Activated naive CD8-positive, alpha-beta T cell treated with anti-CD3 and anti-CD28 coated beads for 36 hours (primary cell): ENCODE results near the gene TMCC3. TPM values are rescaled to one million over a fixed set of nuclear protein-coding genes. Genes with fewer than 3 reads are reported as not detected.
"Not testable (repeated sequence)": the region's sequence is repeated elsewhere in the genome, so short reads cannot be mapped to it uniquely, and the experiment has no call there.

Experiments
- DNase-seq: peaks from one replicate; pipeline ENCODE4 v3.0.0; 2021
- H3K27ac Mint-ChIP-seq: one replicate; pipeline ENCODE4 v1.8.0; 2022; ENCODE audit warnings: mild to moderate bottlenecking, moderate library complexity, mixed read lengths
- H3K27me3 Mint-ChIP-seq: one replicate; pipeline ENCODE4 v1.8.0; 2022; ENCODE audit warnings: mild to moderate bottlenecking, mixed read lengths
- H3K36me3 Mint-ChIP-seq: one replicate; pipeline ENCODE4 v1.8.0; 2021; ENCODE audit warnings: mild to moderate bottlenecking, mixed read lengths
- H3K4me1 Mint-ChIP-seq: one replicate; pipeline ENCODE4 v1.8.0; 2021; ENCODE audit warnings: mixed read lengths
- H3K4me3 Mint-ChIP-seq: one replicate; pipeline ENCODE4 v1.8.0; 2022; ENCODE audit warnings: mild to moderate bottlenecking, moderate library complexity, mixed read lengths
- H3K9me3 Mint-ChIP-seq: one replicate; pipeline ENCODE4 v1.8.0; 2022; ENCODE audit warnings: mixed read lengths
- total RNA-seq, 2 experiments: library from RNA; stranded (reverse); gene quantifications; one replicate each; pipeline ENCODE4 v1.2.3, GENCODE V29; 2021

Gene TMCC3, protein sequence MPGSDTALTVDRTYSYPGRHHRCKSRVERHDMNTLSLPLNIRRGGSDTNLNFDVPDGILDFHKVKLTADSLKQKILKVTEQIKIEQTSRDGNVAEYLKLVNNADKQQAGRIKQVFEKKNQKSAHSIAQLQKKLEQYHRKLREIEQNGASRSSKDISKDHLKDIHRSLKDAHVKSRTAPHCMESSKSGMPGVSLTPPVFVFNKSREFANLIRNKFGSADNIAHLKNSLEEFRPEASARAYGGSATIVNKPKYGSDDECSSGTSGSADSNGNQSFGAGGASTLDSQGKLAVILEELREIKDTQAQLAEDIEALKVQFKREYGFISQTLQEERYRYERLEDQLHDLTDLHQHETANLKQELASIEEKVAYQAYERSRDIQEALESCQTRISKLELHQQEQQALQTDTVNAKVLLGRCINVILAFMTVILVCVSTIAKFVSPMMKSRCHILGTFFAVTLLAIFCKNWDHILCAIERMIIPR
- under 1 TPM; 0.10 to 0.19 TPM for total RNA-seq

DNA sequence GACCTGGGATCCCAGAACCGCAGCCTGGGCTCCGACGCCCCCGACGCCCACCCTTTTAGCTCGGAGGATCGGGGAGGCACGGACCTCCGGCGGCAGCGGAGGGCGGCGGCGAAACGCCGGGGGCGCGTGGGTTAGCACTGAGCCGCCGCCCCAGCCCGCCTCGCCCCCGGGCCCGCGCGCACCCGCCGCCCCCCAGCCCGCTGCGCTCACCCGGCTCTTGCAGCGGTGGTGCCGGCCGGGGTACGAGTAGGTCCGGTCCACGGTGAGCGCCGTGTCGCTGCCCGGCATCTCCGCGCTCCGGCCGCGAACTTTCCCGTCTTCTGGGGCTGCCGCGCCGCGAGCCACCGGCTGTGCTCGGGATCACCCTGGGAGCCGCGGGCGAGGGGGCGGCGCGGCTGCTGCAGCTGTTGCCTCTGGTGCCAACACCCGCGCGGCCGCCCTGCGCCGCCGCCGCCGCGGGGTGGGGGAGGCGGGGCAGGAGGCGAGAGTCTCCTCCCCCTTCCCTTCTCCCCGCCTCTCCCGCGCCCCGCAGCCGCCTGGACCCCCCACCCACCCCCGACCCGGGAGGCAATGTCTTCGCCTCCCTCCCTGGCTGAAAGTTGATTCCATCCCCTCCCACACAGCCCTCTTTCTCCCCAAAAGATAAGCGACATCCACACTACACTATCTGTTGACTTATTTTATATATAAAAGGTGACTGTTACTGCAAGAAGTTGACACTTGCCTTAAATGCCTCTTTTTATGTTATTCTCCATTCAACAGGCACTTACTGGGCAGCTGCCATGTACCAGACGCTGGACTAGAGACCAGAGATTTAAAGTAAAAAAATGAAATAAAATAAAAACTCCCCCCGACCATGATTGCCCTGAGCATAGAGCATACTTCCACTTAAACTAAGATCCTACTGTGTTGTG, at the start of gene TMCC3:
TSS of gene TMCC3 (minus strand) at position 415 of the 914 bp plus-strand sequence. CDS start at position 288, 127 bp downstream.
- H3K27ac Mint-ChIP-seq: no peak within 1 kb of the TSS

DNA sequence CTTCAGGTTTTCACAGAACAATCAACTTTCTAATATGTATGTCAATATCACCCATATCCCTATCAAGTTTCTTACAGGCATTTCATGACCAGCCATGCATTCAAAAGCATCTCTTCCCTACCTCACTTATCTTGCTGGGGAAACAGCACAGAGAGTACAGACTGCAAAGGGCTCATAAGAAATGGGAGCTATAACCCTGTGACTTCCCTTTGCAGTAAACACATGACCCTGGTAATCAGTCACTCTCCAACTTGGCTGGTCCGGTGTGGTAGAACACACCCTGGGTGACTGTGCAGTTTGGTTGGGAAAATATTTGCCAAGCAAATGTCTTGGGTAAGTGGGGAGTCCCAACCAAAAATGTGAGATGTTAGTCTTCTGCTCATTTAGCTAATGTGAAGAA, 49.4 kb upstream of the TMCC3 start:
- Mint-ChIP-seq H3K4me3 (no peak overlapping the region), H3K27ac (no peak overlapping the region), H3K4me1 (no peaks in the 10 kb centered on the region)

More for the DNA sequence above, at the start of gene TMCC3:
- peaks cover 10% of the 10 kb centered on the region for H3K4me1 Mint-ChIP-seq
- DNase-seq: peak; percentile 22
- H3K36me3 Mint-ChIP-seq: no peaks in the 10 kb centered on the region
- H3K27me3 Mint-ChIP-seq: peaks cover 66% of the 10 kb centered on the region
- no peaks in the 10 kb centered on the region for H3K9me3 Mint-ChIP-seq
- H3K4me3 Mint-ChIP-seq: peak within 1 kb of the TSS; percentile 74

DNA sequence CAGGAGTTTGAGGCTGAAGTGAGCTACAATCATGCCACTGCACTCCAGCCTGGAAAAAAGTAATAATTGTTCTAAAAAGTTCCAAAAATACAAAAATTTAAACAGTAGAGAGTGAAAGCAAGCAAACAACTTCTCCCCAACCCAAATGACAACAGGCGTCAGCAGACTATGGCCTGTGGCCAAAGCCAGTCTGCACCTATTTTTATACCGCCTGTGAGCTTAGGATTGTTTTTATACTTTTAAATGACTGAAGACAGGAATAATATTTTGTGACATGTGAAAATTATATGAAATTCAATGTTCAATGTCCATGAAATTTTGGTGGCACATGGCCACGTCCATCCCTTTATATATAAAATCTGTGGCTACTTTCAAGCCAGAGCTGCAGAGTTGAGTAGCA, 48.2 kb upstream of the TMCC3 start:
- Mint-ChIP-seq H3K27me3 (no peaks in the 10 kb centered on the region), H3K4me3 (no peak overlapping the region), H3K4me1 (no peaks in the 10 kb centered on the region), H3K36me3 (peaks cover 3% of the 10 kb centered on the region), H3K27ac (no peak overlapping the region), H3K9me3 (no peaks in the 10 kb centered on the region)
- no peak for DNase-seq

More for the DNA sequence above, 49.4 kb upstream of the TMCC3 start:
- H3K27me3 Mint-ChIP-seq: no peaks in the 10 kb centered on the region
- H3K9me3 Mint-ChIP-seq: no peaks in the 10 kb centered on the region
- no peak for DNase-seq
- peaks cover 3% of the 10 kb centered on the region for H3K36me3 Mint-ChIP-seq

DNA sequence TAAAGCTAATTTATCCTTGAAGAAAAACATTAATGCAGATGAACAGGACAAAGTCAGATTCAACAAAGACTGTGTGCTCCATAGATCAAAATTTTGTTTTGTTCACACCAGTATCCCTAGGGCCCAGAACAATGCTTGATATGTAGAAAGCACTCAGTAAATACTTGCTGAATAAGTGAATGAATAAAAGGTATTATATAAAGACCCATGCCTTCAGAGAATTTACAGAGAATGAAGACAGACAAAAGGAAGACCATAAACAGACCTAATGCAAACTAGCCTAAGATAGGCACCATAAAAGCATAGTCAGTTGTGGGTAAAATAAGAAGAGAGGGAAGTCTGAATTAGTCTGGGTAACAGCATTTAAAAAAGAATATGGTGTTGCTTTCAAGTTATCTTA, 47.3 kb upstream of the TMCC3 start:
- no peak overlapping the region for H3K27ac Mint-ChIP-seq
- H3K36me3 Mint-ChIP-seq: peaks cover 3% of the 10 kb centered on the region
- H3K9me3 Mint-ChIP-seq: peaks cover 3% of the 10 kb centered on the region
- DNase-seq: no peak
- no peaks in the 10 kb centered on the region for H3K4me1 Mint-ChIP-seq
- no peaks in the 10 kb centered on the region for H3K27me3 Mint-ChIP-seq
- no peak overlapping the region for H3K4me3 Mint-ChIP-seq

DNA sequence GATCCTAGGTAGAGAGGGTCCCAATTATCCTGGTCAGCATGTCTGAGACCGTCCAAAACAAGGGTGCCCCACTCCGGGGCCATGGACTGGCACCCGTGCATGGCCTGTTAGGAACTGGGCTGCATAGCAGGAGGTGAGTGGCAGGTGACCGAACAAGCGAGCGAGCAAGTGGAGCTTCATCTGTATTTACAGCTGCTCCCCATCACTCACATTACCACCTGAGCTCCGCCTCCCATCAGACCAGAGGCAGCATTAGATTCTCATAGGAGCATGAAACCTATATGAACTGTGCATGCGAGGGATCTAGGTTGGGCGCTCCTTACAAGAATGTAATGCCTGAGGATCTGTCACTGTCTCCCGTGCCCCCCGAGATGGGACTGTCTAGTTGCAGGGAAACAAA, 44.4 kb upstream of the TMCC3 start:
- DNase-seq: no peak
- no peak overlapping the region for H3K27ac Mint-ChIP-seq
- H3K27me3 Mint-ChIP-seq: no peaks in the 10 kb centered on the region
- peaks cover 3% of the 10 kb centered on the region for H3K4me1 Mint-ChIP-seq
- peaks cover 3% of the 10 kb centered on the region for H3K36me3 Mint-ChIP-seq
- no peak overlapping the region for H3K4me3 Mint-ChIP-seq
- H3K9me3 Mint-ChIP-seq: peaks cover 3% of the 10 kb centered on the region

DNA sequence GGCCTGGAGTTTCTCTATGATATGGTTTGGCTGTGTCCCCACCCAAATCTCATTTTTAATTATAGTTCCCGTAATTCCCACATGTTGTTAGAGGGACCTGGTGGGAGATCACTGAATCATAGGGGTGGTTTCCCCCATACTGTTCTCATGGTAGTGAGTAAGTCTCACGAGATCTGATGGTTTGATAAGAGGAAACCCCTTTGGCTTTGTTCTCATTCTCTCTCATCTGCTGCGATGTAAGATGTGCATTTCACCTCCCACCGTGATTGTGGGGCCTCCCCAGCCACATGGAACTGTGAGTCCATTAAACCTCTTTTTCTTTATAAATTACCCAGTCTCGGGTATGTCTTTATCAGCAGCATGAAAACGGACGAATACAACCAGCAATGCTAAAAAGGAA, 42.5 kb upstream of the TMCC3 start:
- H3K36me3 Mint-ChIP-seq, H3K4me1 Mint-ChIP-seq, H3K4me3 Mint-ChIP-seq, DNase-seq, H3K27me3 Mint-ChIP-seq, H3K27ac Mint-ChIP-seq, H3K9me3 Mint-ChIP-seq: not testable (repeated sequence)

DNA sequence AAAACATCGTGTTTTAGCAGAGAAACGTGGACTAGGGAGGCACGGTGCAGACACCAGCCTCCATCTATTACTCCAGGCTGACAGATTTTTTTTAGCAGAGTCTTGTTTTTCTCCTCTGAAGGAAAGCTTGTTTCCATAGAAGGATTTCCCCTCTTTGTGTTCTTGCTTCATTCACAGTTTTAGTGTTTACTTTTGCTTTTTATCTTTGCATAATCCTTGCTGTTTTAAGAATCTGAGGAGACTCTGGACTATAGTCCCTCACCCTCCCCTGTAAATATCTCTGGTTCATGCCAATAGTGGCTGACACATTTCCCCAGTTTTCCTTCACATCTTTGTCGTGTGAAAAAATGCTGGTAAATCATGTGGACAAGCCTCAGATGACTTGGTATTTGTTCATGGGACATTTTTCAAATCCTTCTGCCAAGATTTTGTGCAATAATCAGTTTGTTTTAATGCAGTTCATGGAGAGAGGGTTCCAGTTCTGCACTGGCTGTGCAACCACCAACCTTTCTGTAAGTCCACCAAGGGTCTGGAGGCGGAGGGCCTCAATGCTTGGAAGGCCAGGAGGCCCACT, 39.9 kb upstream of the TMCC3 start:
- DNase-seq: no peak
- Mint-ChIP-seq H3K27ac (no peak overlapping the region), H3K4me1 (peaks cover 3% of the 10 kb centered on the region), H3K27me3 (no peaks in the 10 kb centered on the region), H3K9me3 (peaks cover 3% of the 10 kb centered on the region), H3K4me3 (no peak overlapping the region), H3K36me3 (no peaks in the 10 kb centered on the region)

DNA sequence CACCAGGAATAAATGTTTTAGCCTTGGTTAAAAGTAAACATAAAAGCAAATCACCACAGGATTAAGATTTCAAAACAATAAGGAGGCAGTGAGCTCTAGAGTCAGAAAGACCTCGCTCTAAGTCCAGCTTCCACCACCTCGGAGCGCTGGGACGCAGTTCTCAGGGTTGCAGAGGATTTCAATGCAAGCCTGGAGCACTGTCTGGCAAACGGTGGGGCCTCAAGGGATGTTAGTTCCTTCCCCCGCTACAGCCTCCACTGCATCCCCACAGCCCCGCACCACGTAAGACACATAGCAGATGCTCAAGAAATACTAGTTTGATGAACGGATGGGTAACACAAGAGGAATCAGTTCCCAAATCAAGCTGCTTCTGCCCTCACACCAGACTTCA, 39.3 kb upstream of the TMCC3 start:
- Mint-ChIP-seq H3K36me3 (no peaks in the 10 kb centered on the region), H3K4me1 (peaks cover 3% of the 10 kb centered on the region), H3K27ac (no peak overlapping the region), H3K4me3 (no peak overlapping the region), H3K9me3 (peaks cover 3% of the 10 kb centered on the region), H3K27me3 (no peaks in the 10 kb centered on the region)
- DNase-seq: no peak

DNA sequence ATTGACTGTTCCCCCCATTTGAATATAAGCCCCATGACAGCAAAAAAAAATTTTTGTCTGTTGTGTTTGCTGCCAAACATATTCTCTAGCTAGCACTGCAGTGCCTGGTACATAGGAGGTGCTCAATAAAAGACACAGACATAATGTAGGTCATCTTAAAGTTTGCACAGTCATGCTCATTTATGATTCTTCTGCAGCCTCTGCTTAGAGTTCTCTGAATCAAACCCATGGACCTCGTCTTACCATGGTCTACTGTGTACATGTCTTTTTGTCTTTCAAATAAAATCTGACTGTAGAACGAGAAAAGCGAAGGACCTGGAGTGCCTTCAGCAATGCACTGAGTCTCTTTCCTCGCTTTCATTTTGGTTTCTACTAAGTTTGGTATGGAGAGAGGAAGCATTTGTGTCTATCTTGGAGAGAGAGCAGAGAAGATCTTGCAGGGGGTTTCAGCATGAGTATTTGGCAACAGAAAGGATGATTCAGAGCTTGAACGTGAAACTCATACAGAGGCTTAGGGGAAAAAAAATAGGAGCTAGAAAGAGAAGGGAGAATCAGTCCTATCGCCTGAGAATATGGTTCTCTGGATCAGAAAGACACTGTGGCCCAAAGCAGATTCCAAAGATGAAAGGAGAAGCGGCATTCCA, 38.8 kb upstream of the TMCC3 start:
- Mint-ChIP-seq H3K36me3 (no peaks in the 10 kb centered on the region), H3K27ac (no peak overlapping the region), H3K9me3 (peaks cover 3% of the 10 kb centered on the region), H3K27me3 (no peaks in the 10 kb centered on the region), H3K4me3 (no peak overlapping the region), H3K4me1 (peaks cover 3% of the 10 kb centered on the region)
- DNase-seq: no peak

DNA sequence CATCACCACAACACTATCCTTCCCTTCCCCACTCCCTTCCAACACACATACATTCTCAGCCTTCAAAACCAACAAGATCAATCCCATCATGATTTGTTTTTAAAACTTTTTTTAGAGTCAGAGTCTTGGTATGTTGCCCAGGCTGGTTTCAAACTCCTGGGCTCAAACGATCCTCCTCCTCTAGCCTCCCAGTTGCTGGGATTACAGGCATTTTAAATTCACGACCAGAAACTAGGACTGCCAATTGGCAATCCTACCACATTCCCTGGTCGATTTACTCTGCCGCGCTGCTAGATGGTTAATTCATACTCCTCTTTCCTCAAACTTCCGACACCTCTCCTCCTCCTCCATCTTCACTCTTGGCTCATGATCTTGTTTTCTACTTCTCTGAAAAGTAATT, 37.5 kb upstream of the TMCC3 start:
- Mint-ChIP-seq H3K9me3 (peaks cover under 1% of the 10 kb centered on the region), H3K4me1 (peaks cover 3% of the 10 kb centered on the region), H3K27ac (no peak overlapping the region), H3K36me3 (no peaks in the 10 kb centered on the region), H3K4me3 (no peak overlapping the region), H3K27me3 (no peaks in the 10 kb centered on the region)
- no peak for DNase-seq

DNA sequence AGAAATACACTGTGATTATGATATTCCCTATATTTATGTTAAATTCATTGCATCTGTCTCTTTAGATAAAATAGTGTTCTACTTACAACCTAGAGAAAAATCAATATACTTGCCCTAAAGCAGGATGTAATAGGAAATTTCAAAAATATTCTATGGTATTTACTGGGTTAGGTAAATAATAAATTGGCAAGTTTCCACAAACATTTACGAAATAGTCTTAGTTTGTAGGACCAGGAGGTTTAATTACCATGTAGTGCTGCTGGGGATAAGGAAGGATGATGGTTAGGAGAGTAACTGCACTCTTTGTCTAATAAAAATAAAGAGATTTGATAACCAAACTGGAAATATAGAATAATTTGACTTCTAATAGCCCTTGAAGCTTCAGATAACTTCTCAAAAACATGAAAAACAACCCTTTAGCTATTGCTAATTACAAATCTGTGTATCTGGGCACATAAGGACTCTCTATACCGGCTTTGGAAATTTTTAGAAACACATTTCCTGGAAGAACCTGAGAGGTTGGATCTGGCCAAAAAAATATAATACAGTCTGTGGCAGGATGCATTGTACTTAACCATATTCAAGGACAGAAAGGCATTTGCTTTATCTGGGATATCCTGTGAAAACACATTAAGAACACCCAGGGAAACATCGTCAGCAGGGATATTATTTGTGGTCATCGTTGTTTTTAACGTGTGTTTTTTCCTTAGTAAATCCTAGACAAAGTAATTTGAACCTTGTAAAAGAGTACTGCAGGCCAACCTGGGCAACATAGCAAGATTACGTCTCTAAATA, 36.7 kb upstream of the TMCC3 start:
- H3K9me3 Mint-ChIP-seq: no peaks in the 10 kb centered on the region
- H3K27me3 Mint-ChIP-seq: no peaks in the 10 kb centered on the region
- no peaks in the 10 kb centered on the region for H3K36me3 Mint-ChIP-seq
- no peak overlapping the region for H3K4me3 Mint-ChIP-seq
- peaks cover 3% of the 10 kb centered on the region for H3K4me1 Mint-ChIP-seq
- DNase-seq: no peak
- no peak overlapping the region for H3K27ac Mint-ChIP-seq

DNA sequence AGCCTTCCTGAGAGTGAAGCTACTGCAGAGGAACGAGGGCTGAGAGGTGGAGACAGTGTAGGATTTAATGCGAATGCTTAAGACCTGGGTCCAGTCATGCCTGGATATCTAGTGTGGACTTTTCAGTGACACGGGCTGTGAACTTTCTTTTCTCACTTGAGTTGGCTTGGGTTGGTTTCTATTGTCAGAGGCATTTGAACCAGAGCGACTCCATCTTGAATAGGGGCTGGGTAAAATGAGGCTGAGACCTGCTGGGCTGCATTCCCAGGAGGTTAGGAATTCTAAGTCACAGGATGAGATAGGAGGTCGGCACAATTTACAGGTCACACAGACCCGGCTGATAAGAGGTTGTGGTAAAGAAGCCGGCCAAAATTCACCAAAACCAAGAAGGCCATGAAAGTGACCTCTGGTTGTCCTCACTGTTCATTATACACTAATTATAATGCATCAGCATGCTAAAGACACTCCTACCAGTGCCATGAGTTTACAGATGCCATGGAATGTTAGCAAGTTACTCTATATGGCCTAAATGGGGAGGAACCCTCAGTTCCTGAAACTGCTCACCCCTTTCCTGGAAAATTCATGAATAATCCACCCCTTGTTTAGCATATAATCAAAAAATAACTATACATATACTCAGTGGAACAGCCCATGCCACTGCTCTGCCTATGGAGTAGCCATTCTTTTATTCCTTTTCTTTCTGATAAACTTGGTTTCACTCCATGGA, 34.2 kb upstream of the TMCC3 start:
- Mint-ChIP-seq H3K27ac (no peak overlapping the region), H3K4me1 (no peaks in the 10 kb centered on the region), H3K36me3 (no peaks in the 10 kb centered on the region), H3K9me3 (no peaks in the 10 kb centered on the region), H3K4me3 (no peak overlapping the region), H3K27me3 (peaks cover 5% of the 10 kb centered on the region)
- no peak for DNase-seq

DNA sequence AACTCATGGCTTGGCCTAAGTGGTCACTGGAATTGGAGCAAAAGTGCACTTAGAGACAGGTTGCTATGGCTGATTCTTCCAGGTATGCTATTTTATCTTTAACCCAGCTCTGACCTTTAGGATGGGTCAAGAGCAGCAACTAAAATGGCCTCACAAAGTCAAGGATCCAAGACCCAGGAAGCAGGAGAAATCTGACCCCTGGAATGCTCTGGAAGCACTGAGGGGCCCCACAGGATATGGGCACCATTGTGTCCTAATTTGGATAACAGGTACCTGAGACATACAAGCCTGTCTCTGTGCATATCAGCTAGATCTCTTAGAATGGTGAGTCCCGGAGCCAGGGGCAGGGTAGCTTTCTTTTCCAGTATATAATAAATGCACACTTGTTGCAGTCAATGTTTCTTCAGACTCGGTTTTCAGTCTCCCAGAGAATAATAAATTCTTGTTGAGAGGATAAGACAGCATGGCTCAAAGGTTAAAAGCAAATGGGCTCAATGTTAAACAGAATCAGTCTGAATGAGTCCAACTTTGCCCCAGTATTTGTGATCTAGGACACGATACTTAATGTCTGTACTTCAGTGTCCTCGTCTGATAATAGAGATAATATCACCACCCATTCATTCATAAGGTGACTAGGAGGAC, 29.3 kb upstream of the TMCC3 start:
- DNase-seq: no peak
- Mint-ChIP-seq H3K4me3 (no peak overlapping the region), H3K36me3 (no peaks in the 10 kb centered on the region), H3K9me3 (no peaks in the 10 kb centered on the region), H3K27ac (no peak overlapping the region), H3K27me3 (peaks cover 8% of the 10 kb centered on the region), H3K4me1 (peaks cover 9% of the 10 kb centered on the region)
